ENCODE results near the gene DYRK4.

Gene DYRK4

GRCh38 chr12:4566474-4566873, 4.5 kb downstream of the DYRK4 start:
- no peak for DNase-seq

GRCh38 chr12:4567073-4567881, 5.3 kb downstream of the DYRK4 start:
- DNase-seq = no peak

- DNase-seq = no peak
Observed at GRCh38 chr12:4569261-4569660, 7.3 kb downstream of the DYRK4 start.

GRCh38 chr12:4572680-4573079, 10.7 kb downstream of the DYRK4 start:
- DNase-seq = no peak

- DNase-seq = no peak
Observed at GRCh38 chr12:4579305-4580102, 17.5 kb downstream of the DYRK4 start.

GRCh38 chr12:4580281-4580688, 18.3 kb downstream of the DYRK4 start:
- no peak for DNase-seq

- no peak for DNase-seq
Observed at GRCh38 chr12:4584281-4584680, 22.3 kb downstream of the DYRK4 start.

- DNase-seq = no peak
Observed at GRCh38 chr12:4584896-4585295, 22.9 kb downstream of the DYRK4 start.

- DNase-seq = no peak
Observed at GRCh38 chr12:4586500-4586899, 24.5 kb downstream of the DYRK4 start.

GRCh38 chr12:4587108-4587507, 25.1 kb downstream of the DYRK4 start:
- no peak for DNase-seq

- DNase-seq = no peak
Observed at GRCh38 chr12:4588916-4589315, 26.9 kb downstream of the DYRK4 start.

- DNase-seq = no peak
Observed at GRCh38 chr12:4589941-4590340, 27.9 kb downstream of the DYRK4 start.

GRCh38 chr12:4591180-4591687, 29.2 kb downstream of the DYRK4 start:
- no peak for DNase-seq

GRCh38 chr12:4595881-4596280, 33.9 kb downstream of the DYRK4 start:
- DNase-seq = no peak

- no peak for DNase-seq
Observed at GRCh38 chr12:4603421-4603820, 41.4 kb downstream of the DYRK4 start.

GRCh38 chr12:4603946-4604345, 41.9 kb downstream of the DYRK4 start:
- DNase-seq = no peak

GRCh38 chr12:4604684-4605193, 42.7 kb downstream of the DYRK4 start:
- DNase-seq = peak; percentile 79

GRCh38 chr12:4607056-4607455, 45.0 kb downstream of the DYRK4 start:
- no peak for DNase-seq

GRCh38 chr12:4609071-4609470, 47.1 kb downstream of the DYRK4 start:
- DNase-seq = no peak

GRCh38 chr12:4610481-4610880, 48.5 kb downstream of the DYRK4 start:
- DNase-seq = no peak

- no peak for DNase-seq
Observed at GRCh38 chr12:4615667-4616066, 53.7 kb downstream of the DYRK4 start.

GRCh38 chr12:4621511-4621910, 59.5 kb downstream of the DYRK4 start:
- DNase-seq = no peak

GRCh38 chr12:4626543-4626942, 64.5 kb downstream of the DYRK4 start:
- no peak for DNase-seq

GRCh38 chr12:4628406-4628805, 66.4 kb downstream of the DYRK4 start:
- DNase-seq = no peak
